NB4 (cell line): Measurements from ENCODE around the gene PALM2AKAP2.
A peak's percentile ranks its signal among the peaks of the same experiment; 100 is the strongest.

Experiments
- DNase-seq: peaks from one replicate; pipeline ENCODE4 v3.0.0; 2010; ENCODE audit warnings: low read depth
- H3K4me3 ChIP-seq: one replicate; pipeline ENCODE4 v1.5.1; 2011; ENCODE audit warnings: mild to moderate bottlenecking, low read depth, low read length, moderate library complexity
- MYC ChIP-seq: IDR thresholded peaks from 2 replicates; pipeline ENCODE4 v1.6.1; 2011; ENCODE audit warnings: low read depth, low read length
- POLR2A ChIP-seq: IDR thresholded peaks from 2 replicates; pipeline ENCODE4 v1.6.1; 2011; ENCODE audit warnings: mild to moderate bottlenecking; ENCODE audit not compliant: insufficient read length; ENCODE audit errors: extremely low read depth
- TF ChIP-seq, protein P1 (sequence below): IDR thresholded peaks from 2 replicates; pipeline ENCODE4 v1.6.1; 2011; ENCODE audit warnings: low read depth, low read length
- TF ChIP-seq, protein P2 (sequence below): IDR thresholded peaks from one replicate; pipeline ENCODE4 v1.5.1; 2012; ENCODE audit warnings: low read depth, low read length

PALM2AKAP2 gene

DNA sequence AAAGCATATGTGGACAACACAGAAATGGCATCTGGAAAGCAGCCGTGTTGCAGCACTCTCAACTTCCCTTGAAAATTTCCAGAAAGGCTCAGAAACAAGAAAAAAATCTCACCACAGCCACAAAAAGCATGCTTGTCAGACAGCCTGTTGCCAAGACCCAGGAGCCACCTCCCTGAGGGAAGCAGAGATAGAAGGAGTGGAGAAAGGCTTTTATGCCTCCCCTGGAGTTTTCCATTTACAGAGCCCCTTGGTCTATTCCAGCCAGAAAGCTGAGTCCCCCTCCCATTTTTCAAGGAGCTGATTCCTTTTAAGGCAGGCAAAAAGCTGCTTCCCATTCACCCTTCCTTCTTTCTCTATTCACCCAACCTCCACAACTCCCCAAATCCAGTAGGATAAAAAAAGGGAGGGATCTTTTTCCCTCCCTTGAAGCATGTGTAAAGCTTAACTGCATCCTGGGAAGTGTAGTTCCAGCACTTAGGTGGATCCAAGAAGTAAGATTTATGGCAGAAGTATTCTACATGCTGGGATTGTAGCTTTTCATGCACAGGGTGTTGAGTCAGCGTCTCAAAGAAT, 37.1 kb upstream of the PALM2AKAP2 start:
- DNase-seq: no peak
- no peak overlapping the region for H3K4me3 ChIP-seq
- TF ChIP-seq, protein P1, sequence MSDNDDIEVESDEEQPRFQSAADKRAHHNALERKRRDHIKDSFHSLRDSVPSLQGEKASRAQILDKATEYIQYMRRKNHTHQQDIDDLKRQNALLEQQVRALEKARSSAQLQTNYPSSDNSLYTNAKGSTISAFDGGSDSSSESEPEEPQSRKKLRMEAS: no peak
- TF ChIP-seq POLR2A (no peak), MYC (no peak)
- TF ChIP-seq, protein P2, sequence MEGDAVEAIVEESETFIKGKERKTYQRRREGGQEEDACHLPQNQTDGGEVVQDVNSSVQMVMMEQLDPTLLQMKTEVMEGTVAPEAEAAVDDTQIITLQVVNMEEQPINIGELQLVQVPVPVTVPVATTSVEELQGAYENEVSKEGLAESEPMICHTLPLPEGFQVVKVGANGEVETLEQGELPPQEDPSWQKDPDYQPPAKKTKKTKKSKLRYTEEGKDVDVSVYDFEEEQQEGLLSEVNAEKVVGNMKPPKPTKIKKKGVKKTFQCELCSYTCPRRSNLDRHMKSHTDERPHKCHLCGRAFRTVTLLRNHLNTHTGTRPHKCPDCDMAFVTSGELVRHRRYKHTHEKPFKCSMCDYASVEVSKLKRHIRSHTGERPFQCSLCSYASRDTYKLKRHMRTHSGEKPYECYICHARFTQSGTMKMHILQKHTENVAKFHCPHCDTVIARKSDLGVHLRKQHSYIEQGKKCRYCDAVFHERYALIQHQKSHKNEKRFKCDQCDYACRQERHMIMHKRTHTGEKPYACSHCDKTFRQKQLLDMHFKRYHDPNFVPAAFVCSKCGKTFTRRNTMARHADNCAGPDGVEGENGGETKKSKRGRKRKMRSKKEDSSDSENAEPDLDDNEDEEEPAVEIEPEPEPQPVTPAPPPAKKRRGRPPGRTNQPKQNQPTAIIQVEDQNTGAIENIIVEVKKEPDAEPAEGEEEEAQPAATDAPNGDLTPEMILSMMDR: no peak

- H3K4me3 ChIP-seq: no peak overlapping the region
- TF ChIP-seq, protein P2: no peak
- TF ChIP-seq, protein P1: no peak
- no peak for TF ChIP-seq MYC
- TF ChIP-seq POLR2A: no peak
- DNase-seq: no peak
These were observed 36.3 kb upstream of the PALM2AKAP2 start for GRCh38 chr9:109743696-109744095.

GRCh38 chr9:109745335-109746283, 34.4 kb upstream of the PALM2AKAP2 start:
- TF ChIP-seq, protein P1: no peak
- TF ChIP-seq, protein P2: no peak
- TF ChIP-seq MYC (no peak), POLR2A (no peak)
- peak; percentile 4 for DNase-seq
- no peak overlapping the region for H3K4me3 ChIP-seq

DNA sequence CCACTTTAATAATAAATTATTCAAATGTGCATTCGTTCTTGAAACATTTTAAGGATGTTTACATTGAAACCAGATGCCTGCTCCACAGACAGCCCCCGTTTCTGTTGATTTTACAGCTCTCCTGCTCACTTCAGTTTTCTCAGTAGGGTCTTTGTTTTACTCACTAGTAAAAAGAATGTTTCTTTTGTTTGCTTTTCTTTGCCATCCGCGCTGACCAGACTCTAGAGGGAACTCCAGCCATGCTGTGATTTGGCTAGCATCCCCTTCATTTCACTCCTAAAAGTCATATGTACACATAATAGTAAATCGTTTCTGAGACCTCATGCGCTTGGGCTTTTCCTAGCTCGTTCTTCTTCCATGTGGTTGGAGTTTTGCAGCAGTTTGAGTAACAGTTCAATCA, 28.7 kb upstream of the PALM2AKAP2 start:
- no peak for TF ChIP-seq MYC
- TF ChIP-seq, protein P1: no peak
- TF ChIP-seq POLR2A: no peak
- TF ChIP-seq, protein P2: no peak
- no peak for DNase-seq
- H3K4me3 ChIP-seq: no peak overlapping the region

DNA sequence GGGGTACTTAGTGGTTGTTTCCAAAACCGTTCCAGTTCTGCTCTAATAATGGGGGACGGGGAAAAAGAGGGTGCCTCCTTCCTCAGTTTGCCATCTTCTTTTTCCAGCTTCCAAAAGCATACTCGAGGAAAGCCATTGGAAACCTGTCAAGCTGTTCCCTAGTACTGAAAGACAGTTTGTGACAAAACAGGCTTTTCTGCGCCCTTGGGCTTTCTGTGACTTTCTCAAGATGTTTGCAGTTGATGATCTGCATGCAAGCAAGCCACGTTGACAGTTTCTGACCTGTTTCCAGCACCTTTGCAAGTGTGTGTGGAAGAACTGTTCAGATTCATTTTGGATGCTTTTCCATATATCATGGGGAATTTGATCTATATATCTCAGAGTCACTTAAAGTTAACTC, 26.7 kb upstream of the PALM2AKAP2 start:
- H3K4me3 ChIP-seq: no peak overlapping the region
- no peak for TF ChIP-seq POLR2A
- TF ChIP-seq, protein P1: no peak
- TF ChIP-seq MYC: no peak
- TF ChIP-seq, protein P2: no peak
- DNase-seq: no peak
